Measurements from ENCODE around the gene FAM3C. TPM values are rescaled to one million over a fixed set of nuclear protein-coding genes. Genes with fewer than 3 reads are reported as not detected.
"Not testable (repeated sequence)": the region's sequence is repeated elsewhere in the genome, so short reads cannot be mapped to it uniquely, and the experiment has no call there.

The FAM3C gene
- 51.4 TPM for total RNA-seq
- long read RNA-seq, transcript FAM3C-201 (10 exons, 2,508 nt) = major isoform, 146 of 156 reads
- long read RNA-seq, partial matches to known transcripts = 3 of 156 reads
- long read RNA-seq, other reads (novel, unspliced or antisense) = 7 of 156 reads

DNA sequence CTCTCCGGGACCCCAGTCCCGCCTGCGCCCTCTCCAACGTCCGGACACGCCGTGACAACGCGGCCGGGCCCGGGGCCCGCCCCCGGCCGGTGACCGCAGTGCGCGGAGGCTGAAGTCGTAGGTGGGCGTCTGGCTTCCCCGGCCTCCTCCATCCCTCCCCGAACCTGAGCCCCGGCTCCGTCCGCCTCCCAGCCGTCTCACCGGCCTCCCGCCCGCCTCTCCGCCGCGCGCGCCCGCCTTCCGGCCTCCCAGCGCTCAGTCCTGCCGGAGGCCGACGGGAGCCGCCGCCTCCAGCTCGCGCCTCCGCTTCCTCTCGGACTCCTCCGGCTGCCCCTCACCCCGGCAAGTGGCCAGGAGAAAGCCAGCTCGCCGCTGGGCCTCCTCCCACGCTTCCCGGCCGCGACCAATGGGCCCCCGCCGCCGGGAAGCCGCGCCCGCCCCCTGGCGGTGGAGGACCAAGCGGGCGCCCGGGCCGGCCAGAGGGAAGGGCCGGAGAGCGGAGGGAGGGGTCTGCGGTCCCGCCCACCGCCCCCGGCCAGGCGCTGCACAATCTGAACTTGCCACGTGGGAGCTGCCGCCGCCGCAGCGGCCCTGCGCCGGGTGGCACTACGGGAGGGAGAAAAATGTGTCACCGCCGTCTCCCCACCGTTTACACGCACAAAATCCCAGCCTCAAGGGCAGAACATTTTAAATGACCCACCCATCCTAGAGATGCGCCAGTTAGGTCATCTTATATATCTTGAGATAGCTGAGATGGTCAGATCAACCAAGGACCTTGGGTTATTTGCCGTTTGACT lies at the start of gene FAM3C:
FAM3C (minus strand) TSS at position 348 of the 797 bp plus-strand sequence. CDS start 13,339 bp downstream, outside the sequence.
- peak within 1 kb of the TSS; percentile 73 for H3K4me3 ChIP-seq
- intact Hi-C loops (cut with DNase I) = no loop called here
- ATAC-seq = peak; percentile 100
- TF ChIP-seq, protein P1, sequence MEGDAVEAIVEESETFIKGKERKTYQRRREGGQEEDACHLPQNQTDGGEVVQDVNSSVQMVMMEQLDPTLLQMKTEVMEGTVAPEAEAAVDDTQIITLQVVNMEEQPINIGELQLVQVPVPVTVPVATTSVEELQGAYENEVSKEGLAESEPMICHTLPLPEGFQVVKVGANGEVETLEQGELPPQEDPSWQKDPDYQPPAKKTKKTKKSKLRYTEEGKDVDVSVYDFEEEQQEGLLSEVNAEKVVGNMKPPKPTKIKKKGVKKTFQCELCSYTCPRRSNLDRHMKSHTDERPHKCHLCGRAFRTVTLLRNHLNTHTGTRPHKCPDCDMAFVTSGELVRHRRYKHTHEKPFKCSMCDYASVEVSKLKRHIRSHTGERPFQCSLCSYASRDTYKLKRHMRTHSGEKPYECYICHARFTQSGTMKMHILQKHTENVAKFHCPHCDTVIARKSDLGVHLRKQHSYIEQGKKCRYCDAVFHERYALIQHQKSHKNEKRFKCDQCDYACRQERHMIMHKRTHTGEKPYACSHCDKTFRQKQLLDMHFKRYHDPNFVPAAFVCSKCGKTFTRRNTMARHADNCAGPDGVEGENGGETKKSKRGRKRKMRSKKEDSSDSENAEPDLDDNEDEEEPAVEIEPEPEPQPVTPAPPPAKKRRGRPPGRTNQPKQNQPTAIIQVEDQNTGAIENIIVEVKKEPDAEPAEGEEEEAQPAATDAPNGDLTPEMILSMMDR (IDR thresholded peaks at IDR 0.05) = peak; percentile 96
- peak within 1 kb of the TSS; percentile 81 for H3K27ac ChIP-seq
- peaks cover 19% of the 10 kb centered on the region for H3K4me1 ChIP-seq
- H3K36me3 ChIP-seq = no peaks in the 10 kb centered on the region
- H3K9me3 ChIP-seq = no peaks in the 10 kb centered on the region
- DNase-seq = peak; percentile 96
- no peaks in the 10 kb centered on the region for H3K27me3 ChIP-seq

- intact Hi-C loops (cut with DNase I) = no loop called here
- H3K36me3 ChIP-seq = no peaks in the 10 kb centered on the region
Observed at GRCh38 chr7:121442845-121443244, 46.7 kb upstream of the FAM3C start.

GRCh38 chr7:121440857-121441503 lies 44.9 kb upstream of the FAM3C start:
- Histone ChIP-seq H3K4me3 (no peak overlapping the region), H3K36me3 (no peaks in the 10 kb centered on the region), H3K4me1 (peaks cover 8% of the 10 kb centered on the region), H3K27ac (peak overlapping the region; percentile 55), H3K27me3 (no peaks in the 10 kb centered on the region), H3K9me3 (no peaks in the 10 kb centered on the region)
- TF ChIP-seq, protein P1 (IDR thresholded peaks at IDR 0.05) = no peak
- DNase-seq = no peak
- peak; percentile 42 for ATAC-seq
- intact Hi-C loops (cut with DNase I) = no loop called here

More at GRCh38 chr7:121442845-121443244, 46.7 kb upstream of the FAM3C start:
- no peak overlapping the region for H3K27ac ChIP-seq
- DNase-seq = no peak
- H3K4me3 ChIP-seq = no peak overlapping the region
- no peaks in the 10 kb centered on the region for H3K9me3 ChIP-seq
- H3K27me3 ChIP-seq = no peaks in the 10 kb centered on the region
- TF ChIP-seq, protein P1 (IDR thresholded peaks at IDR 0.05) = no peak
- no peak for ATAC-seq
- peaks cover 16% of the 10 kb centered on the region for H3K4me1 ChIP-seq

DNA sequence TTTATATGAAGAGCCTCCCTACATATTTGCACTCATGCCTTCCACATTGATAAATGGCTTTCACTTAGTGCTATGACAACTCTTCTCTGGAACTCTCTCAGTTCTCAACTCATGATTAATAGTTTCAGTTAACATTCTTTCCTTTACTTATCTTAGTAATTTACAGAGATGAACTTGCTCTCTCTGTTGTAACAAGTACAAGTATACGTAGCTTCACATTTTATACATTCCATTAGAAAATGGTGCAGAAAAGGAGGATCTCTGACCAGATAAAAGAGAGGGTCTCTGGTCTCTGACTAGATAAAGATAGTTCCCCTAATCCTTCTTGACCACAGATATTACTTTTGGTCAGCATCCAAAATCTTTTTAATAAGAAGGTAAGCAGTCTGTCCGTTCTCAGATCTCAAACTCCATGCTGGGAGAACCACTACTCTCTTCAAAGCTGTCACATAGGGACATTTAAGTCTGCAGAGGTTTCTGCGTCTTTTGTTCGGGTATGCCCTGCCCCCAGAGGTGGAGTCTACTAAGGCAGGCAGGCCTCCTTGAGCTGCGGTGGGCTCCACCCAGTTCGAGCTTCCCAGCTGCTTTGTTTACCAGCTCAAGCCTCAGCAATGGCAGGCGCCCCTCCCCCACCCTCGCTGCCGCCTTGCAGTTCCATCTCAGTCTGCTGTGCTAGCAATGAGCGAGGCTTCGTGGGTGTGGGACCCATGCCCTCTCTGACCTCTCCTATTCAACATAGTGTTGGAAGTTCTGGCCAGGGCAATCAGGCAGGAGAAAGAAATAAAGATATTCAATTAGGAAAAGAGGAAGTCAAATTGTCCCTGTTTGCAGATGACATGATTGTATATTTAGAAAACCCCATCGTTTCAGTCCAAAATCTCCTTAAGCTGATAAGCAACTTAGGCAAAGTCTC lies 42.2 kb upstream of the FAM3C start:
- H3K36me3 ChIP-seq; H3K4me1 ChIP-seq; intact Hi-C loops (cut with DNase I); ATAC-seq; H3K27me3 ChIP-seq; H3K9me3 ChIP-seq: not testable (repeated sequence)
- H3K27ac ChIP-seq = peak overlapping the region; percentile 42
- peak overlapping the region; percentile 31 for H3K4me3 ChIP-seq
- TF ChIP-seq, protein P1 (IDR thresholded peaks at IDR 0.05) = peak; percentile 17
- DNase-seq = peak; percentile 84

DNA sequence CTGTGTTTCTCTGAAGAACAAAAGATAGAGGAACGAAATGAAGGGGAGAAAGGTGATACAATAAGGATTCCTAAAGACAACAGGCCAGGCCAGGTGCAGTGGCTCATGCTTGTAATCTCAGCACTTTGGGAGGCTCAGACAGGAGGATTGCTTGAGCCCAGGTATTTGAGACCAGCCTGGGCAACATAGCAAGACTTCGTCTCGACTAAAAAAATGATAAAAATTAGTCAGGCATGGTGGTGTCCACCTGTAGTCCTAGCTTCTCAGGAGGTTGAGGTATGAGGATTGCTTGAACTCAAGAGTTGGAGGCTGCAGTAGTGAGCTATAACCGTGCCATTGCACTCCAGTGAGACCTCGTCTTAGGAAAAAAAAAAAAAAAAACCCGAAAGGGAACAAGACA lies 41.4 kb upstream of the FAM3C start:
- intact Hi-C loops (cut with DNase I) = no loop called here
- ATAC-seq = no peak
- DNase-seq = no peak

More for the DNA sequence above, 41.4 kb upstream of the FAM3C start:
- TF ChIP-seq, protein P1 (IDR thresholded peaks at IDR 0.05) = no peak
- Histone ChIP-seq H3K27ac (peak overlapping the region; percentile 42), H3K4me3 (peak overlapping the region; percentile 31), H3K9me3 (no peaks in the 10 kb centered on the region), H3K27me3 (no peaks in the 10 kb centered on the region), H3K4me1 (peaks cover 8% of the 10 kb centered on the region), H3K36me3 (no peaks in the 10 kb centered on the region)

All from upper lobe of right lung (tissue), 1 donor.